K562 (cell line): ENCODE data around the gene ZNF48. TPM values are rescaled to one million over a fixed set of nuclear protein-coding genes. Genes with fewer than 3 reads are reported as not detected.
A peak's percentile ranks its signal among the peaks of the same experiment; 100 is the strongest.

Experiments
- CCNT2 ChIP-seq: IDR thresholded peaks from 2 replicates; pipeline ENCODE4 v1.6.1; 2011; ENCODE audit warnings: borderline replicate concordance, low read depth, mild to moderate bottlenecking, moderate library complexity, mixed read lengths, low read length; ENCODE audit not compliant: insufficient read length; ENCODE audit errors: extremely low read depth
- CGGBP1 ChIP-seq: fragments of 250-450 bp; sonication (Bioruptor Pico); IDR thresholded peaks from 2 replicates; pipeline ENCODE4 v1.9.0; 2021; ENCODE audit warnings: mild to moderate bottlenecking
- ESRRB ChIP-seq: fragments of 250-450 bp; sonication (Bioruptor Pico); IDR thresholded peaks from 2 replicates; pipeline ENCODE4 v1.5.0; 2020; ENCODE audit warnings: mild to moderate bottlenecking, moderate library complexity, borderline replicate concordance
- FOXP4 ChIP-seq: sonication (generic); formaldehyde crosslinking; IDR thresholded peaks from 2 replicates; pipeline ENCODE4 v1.8.0; 2022; ENCODE audit warnings: mild to moderate bottlenecking, missing genetic modification reagents, borderline replicate concordance
- IFI16 ChIP-seq: fragments of 250-450 bp; sonication (Bioruptor Pico); IDR thresholded peaks from 2 replicates; pipeline ENCODE4 v2.1.2; 2022; ENCODE audit warnings: mild to moderate bottlenecking, inconsistent platforms
- NCOA4 ChIP-seq: fragments of 450-650 bp; IDR thresholded peaks from 2 replicates; pipeline ENCODE4 v1.6.1; 2018; ENCODE audit warnings: mild to moderate bottlenecking; ENCODE audit not compliant: partially characterized antibody
- PCBP1 ChIP-seq: fragments of 200-400 bp; formaldehyde crosslinking; IDR thresholded peaks from 2 replicates; pipeline ENCODE4 v1.6.1; 2018; ENCODE audit warnings: mild to moderate bottlenecking, low read depth, low read length; ENCODE audit not compliant: poor library complexity, severe bottlenecking
- PHTF2 ChIP-seq: fragments of 250-450 bp; sonication (Bioruptor Pico); IDR thresholded peaks from 2 replicates; pipeline ENCODE4 v1.5.0; 2021; ENCODE audit warnings: mild to moderate bottlenecking
- POU5F1 ChIP-seq: fragments of 150-350 bp; IDR thresholded peaks from 2 replicates; pipeline ENCODE4 v1.6.1; 2014; ENCODE audit warnings: borderline replicate concordance, low read length, low read depth, mild to moderate bottlenecking; ENCODE audit not compliant: partially characterized antibody
- RBBP5 ChIP-seq: fragments of 200-600 bp; sonication (generic); IDR thresholded peaks from 2 replicates; pipeline ENCODE4 v1.6.1; 2012; ENCODE audit warnings: borderline replicate concordance, mild to moderate bottlenecking, low read length, control low read depth, inconsistent platforms; ENCODE audit not compliant: insufficient read depth, poor library complexity, severe bottlenecking
- RFX1 ChIP-seq: fragments of 450-650 bp; IDR thresholded peaks from 2 replicates; pipeline ENCODE4 v1.6.1; 2016; ENCODE audit warnings: mild to moderate bottlenecking, moderate library complexity
- STAG1 ChIP-seq: sonication (generic); formaldehyde crosslinking; IDR thresholded peaks from 2 replicates; pipeline ENCODE4 v1.5.0; 2020; ENCODE audit warnings: missing genetic modification reagents, borderline replicate concordance
- TAL1 ChIP-seq: fragments of 450-650 bp; IDR thresholded peaks from 2 replicates; pipeline ENCODE4 v1.6.1; 2016; ENCODE audit warnings: mild to moderate bottlenecking
- USF1 ChIP-seq: sonication (generic); formaldehyde crosslinking; IDR thresholded peaks from 2 replicates; pipeline ENCODE4 v1.9.0; 2022; ENCODE audit warnings: mild to moderate bottlenecking, missing genetic modification reagents
- polyA plus RNA-seq, 8 experiments: library from polyadenylated mRNA; depleted of rRNA in 4 of 8; stranded (reverse) in 5 of 8; unstranded in 3 of 8; fragments of >200 nt; fragmentation: Nextera tagmentation in 2 of 8; fragmentation: Illumina TruSeq in 1 of 8; extraction: Ambion mirVana in 2 of 8; extraction: Trizol in 1 of 8; gene quantifications; 2 replicates each; pipeline versions ENCODE4 v1.2.1 to v1.2.3, GENCODE V29; 2011 to 2014; ENCODE audit warnings: inconsistent platforms in 1 of 8, missing spikeins in 1 of 8
- total RNA-seq, 7 experiments: library from RNA; depleted of rRNA in 6 of 7; stranded (reverse); fragments of >200 nt in 6 of 7; fragmentation: Illumina TruSeq in 2 of 7; extraction: Trizol in 2 of 7; gene quantifications; 2 replicates each; pipeline versions ENCODE4 v1.2.1 to v1.2.3, GENCODE V29; 2011 to 2021; ENCODE audit warnings: low replicate concordance in 1 of 7
- TF ChIP-seq, protein P1 (sequence below): sonication (generic); formaldehyde crosslinking; IDR thresholded peaks from 2 replicates; pipeline ENCODE4 v1.8.0; 2022; ENCODE audit warnings: missing genetic modification reagents, mild to moderate bottlenecking, borderline replicate concordance
- TF ChIP-seq, protein P2 (sequence below): fragments of 450-650 bp; formaldehyde crosslinking; IDR thresholded peaks from 2 replicates; pipeline ENCODE4 v1.4.0; 2020; ENCODE audit warnings: mild to moderate bottlenecking, moderate library complexity

The ZNF48 gene
- total and polyA plus RNA-seq, 9 of the 15 experiments (the other 6 are each of a cell fraction or from before 2014, with no cell fraction given): 0.38 to 11.6 (median 4.7) TPM

DNA sequence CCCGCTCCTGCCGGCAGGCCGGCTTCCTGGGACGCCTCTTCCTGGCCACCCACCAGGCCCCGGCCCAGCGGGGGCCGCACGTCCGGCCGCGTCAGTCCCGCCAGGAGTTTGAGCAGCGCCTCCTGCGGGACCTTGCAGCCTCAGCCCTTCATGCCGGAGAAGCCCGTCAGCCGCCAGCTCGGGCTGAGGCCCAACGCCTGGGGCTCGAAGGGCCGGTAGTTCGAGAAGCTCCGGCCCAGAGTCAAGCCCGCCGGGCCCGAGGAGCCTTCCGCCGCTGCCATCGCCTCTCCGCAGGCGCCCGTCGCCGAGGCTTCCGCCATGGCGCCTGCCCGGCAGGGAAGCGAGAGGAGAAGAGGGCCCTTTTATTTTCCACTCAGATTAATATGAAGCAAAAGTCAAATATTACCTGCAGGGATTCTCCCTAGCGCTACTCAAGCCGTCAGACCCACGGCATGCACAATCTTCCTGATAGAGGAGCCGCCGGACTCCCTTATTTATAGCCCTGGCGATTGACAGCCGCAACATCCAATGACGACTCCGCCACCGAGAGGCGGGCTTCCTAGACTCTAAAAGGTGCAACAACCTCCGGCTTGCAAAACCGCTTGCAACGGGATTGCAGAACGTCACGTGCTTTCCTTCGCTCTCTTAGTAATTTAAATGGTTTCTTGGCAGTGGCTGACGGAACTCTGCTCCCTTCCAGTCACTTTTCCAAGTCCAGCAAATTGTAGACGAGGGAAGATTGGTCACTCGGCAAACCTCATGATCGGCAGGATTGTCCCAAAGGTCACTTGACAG lies 50.4 kb downstream of the ZNF48 start, which contains the start of gene SEPHS2 (continued):
- TF ChIP-seq PCBP1 (peak; percentile 71), CCNT2 (no peak), IFI16 (no peak), STAG1 (no peak), FOXP4 (CRISPR knock-in tag) (peak; percentile 19; the same call in 1 of the 2 replicates), PHTF2 (CRISPR knock-in tag) (no peak), TAL1 (no peak), RFX1 (no peak), CGGBP1 (CRISPR knock-in tag) (no peak), USF1 (CRISPR knock-in tag) (peak; percentile 92), NCOA4 (no peak), POU5F1 (no peak), ESRRB (CRISPR knock-in tag) (no peak), RBBP5 (peak; percentile 89)
- TF ChIP-seq, protein P1, sequence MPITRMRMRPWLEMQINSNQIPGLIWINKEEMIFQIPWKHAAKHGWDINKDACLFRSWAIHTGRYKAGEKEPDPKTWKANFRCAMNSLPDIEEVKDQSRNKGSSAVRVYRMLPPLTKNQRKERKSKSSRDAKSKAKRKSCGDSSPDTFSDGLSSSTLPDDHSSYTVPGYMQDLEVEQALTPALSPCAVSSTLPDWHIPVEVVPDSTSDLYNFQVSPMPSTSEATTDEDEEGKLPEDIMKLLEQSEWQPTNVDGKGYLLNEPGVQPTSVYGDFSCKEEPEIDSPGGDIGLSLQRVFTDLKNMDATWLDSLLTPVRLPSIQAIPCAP (CRISPR knock-in tag): no peak
- TF ChIP-seq, protein P2, sequence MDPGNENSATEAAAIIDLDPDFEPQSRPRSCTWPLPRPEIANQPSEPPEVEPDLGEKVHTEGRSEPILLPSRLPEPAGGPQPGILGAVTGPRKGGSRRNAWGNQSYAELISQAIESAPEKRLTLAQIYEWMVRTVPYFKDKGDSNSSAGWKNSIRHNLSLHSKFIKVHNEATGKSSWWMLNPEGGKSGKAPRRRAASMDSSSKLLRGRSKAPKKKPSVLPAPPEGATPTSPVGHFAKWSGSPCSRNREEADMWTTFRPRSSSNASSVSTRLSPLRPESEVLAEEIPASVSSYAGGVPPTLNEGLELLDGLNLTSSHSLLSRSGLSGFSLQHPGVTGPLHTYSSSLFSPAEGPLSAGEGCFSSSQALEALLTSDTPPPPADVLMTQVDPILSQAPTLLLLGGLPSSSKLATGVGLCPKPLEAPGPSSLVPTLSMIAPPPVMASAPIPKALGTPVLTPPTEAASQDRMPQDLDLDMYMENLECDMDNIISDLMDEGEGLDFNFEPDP: no peak
